GM18909 (cell line): Measurements from ENCODE around the gene GAS2.

Source experiments
- ATAC-seq: cut with Tn5 transposase; IDR thresholded peaks from one replicate; pipeline ENCODE4 v1.9.1; 2021; ENCODE audit warnings: mild to moderate bottlenecking; ENCODE audit not compliant: unreplicated experiment, poor library complexity

The GAS2 gene

DNA sequence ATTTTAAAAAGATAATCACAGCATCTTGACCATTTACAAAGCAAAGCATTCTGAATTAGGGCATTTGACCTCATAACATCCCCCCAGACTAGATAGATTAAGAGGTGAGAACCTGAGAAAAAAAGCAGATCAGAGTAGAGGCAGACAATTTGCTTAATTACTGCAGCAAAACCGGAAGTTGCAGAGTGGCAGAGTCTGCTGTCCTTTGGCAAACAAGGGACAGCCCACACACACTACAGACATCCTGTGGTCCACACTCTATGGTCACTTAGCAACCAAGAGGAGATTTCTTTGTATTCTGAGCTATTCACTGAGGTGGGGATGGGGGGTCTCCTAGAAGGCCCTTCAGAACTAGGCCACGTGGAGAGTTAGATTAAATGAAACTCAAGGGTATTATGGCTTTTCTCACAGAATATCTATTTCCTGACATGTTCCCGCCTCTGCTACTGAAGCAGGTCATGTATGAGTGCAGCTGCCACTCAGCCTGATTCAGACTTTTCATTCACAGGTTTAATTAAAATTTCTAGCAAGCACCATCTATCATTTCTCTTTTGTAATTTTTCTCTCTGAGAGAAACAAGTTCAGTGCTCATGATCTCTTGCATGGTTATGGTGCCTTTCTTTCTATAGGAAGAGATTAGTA lies 114.7 kb downstream of the GAS2 start:
- peak; percentile 94 for ATAC-seq

DNA sequence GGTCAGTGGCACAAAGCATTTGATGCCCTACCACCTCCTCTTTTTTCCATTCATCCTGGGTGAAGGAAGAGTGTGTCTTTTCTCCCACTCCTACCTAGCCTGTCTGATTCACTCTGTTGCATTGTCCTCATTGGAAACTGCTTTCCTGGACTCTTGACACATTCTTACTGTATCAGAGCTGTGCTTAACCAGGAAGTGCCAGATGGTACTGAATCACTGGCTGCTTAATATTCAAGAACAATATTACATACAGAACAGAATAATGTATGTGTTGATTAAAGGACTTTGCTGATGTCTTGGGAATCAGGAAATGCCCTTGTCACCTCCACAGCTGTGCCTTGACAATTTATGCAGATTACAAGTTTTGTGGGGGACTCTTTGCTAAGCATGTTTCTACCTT lies 118.8 kb downstream of the GAS2 start:
- ATAC-seq = no peak

DNA sequence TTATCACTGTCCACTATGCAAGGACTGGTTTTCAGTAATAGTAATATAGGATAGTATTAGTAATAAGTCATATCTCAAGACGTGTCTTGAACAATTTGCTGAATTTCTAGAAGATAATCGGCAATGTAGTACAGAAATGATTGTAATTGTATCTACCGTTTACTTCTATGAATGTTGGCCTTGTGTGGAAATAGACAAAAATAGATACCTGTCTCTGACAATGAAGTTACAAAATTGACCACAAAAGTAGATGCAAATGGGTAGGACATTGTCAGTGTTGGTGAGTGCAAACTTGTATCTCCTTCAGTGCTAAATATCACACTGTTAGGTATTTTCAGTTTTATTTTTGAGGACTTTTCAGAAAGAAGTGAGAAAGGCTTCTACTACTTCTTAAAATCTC lies 120.1 kb downstream of the GAS2 start:
- ATAC-seq = peak; percentile 87

DNA sequence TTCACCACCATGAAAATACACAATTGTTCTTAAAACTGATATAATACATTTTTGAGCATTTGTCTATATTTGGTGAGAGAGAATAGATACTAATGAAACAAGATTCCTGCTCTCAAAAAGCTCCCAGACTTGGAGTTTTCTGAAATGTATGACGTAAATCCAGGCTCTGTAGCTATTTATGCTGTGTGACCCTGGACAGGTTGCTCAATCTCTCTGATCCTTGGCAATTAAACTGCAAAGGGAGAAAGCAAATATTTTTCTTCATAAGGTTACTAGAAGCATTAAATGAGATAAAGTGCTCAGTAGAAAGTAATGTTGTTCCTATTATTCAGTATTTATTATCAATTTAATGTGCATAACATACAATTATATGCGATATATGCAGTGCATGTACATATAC lies 120.6 kb downstream of the GAS2 start:
- no peak for ATAC-seq

DNA sequence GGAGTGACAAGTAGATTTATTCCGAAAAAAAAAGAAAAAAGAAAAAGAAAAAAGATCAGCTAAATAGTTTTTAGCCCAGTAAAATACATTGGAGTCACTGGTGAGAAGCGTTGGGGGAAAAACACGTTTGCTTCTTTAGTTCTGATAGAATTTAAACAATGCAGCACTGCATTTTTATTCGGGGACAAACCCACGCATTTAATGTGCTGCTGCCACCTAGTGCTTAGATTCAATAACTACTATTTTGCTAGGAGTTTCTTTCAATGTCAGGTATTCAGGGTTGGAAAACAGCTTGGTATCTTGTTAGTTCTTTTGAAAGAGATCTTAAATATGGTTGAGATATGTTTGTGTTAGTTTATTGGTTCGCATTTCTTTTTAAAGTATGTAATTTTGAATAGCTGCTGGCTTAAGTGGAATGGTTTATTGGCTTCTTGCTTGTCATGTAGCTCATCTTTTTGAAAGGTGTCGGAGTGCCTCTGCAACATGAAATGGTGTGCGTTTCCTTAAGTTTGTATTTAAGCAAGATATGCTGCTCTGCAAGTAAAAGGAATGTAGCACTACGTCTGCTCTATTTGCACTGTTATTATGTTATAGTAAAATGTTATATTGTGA lies 121.2 kb downstream of the GAS2 start:
- no peak for ATAC-seq

DNA sequence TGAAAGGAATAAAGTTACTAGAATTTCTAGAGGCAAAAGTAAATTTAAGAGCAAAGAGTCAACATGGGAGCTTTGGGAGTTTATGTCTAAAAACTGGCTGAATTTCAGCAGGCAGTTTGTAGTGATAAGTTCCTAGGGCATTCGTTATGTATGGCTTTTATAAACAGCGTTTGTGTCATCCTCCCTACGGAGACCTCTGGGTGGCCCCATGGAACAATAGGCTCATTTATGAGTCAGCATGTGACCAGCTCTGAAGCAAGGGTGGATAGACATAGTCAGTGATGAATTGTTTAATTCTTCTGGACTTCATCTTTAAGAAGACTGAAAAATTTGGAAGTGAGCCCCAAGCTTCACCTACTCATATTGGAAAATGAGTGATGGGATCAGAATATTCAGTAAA lies 126.1 kb downstream of the GAS2 start:
- ATAC-seq = no peak

DNA sequence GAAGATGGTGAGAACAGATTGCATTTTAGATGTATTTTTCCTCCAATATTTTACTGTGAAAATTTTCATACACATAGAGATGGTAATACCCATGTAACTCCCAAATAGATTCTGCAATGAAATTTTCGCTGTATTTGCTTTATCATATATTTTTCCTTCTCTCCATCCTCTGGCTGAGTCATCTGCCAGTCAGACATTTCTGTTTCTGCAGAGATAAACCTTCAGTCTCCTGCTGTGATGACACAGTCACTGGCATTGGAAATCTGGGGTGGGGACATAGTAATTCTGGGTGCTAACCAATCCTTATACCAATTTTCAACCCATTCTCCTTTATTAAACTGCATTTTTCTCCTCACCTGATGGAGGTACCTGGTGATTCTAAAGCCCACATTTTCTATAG lies 129.5 kb downstream of the GAS2 start:
- no peak for ATAC-seq

DNA sequence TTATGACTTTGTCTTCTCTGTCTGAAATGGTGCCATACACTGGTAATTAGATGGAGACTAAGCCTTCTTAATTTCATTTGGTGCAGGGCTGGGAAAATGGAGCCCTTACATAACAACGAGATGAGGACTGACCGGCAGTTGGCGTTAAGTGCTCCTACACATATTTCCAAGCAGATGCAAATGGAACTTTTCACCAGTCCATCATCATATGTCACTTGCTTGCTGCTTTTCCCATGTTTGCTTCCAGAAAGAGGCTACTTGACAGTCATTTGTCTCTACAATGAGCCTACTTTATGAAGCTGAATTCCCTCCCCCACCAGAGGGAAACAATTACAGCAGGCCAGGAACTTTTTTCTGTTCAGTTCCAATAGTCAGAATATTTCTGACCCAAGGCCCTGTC lies 130.6 kb downstream of the GAS2 start:
- no peak for ATAC-seq

DNA sequence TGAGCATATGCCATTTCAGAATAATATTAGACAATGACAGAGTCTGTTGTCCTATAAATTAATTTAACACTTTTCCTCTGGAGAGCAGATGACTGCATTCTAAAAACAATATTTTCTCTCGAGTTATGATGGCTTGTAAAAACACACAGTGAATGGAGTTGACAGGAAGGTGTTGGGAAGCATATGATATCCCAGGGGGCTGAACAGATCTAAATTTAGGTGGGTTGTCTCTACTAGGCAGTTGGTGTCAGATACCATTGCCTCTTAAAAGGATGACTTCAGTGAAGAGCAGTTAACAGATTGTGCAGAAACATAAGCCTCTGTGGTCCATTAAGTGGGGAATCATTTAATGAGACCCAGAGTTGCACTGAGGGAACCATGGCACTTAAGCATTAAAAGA lies 132.5 kb downstream of the GAS2 start:
- ATAC-seq = no peak

DNA sequence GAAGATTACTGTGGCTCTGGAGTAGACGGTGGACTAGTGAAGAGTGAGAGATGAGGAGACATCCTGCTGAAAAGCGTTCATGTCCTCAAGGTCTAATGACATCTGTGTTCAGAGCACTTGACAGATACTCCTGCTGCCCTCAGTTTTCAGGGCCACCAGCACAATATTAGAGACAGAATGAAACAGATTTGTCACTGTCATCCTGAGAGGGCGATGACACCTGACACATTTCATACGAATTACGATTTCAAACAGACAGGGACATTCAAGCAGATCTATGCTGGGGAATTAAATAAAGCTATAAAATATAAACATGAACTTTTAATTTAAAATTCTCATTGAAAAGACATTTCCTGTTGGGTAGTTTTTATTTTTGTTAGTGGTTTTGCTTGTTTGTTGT lies 134.1 kb downstream of the GAS2 start:
- no peak for ATAC-seq

DNA sequence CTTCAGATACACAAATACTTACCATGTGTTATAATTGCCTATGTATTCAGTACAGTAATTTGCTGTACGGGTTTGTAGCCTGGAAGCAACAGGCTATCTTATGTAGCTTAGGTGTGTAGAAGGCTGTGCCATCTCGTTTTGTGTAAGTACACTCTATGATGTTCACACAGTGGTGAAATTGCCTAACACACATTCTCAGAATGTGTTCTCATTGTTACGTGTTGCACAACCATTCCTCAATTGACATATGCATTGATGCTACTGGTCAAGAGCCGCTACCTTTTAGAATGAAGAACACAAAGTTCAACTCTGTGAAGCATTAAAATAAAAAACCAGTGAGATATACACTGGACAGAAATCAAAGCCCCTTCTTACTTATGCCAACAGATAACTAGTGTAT lies 136.4 kb downstream of the GAS2 start:
- no peak for ATAC-seq

DNA sequence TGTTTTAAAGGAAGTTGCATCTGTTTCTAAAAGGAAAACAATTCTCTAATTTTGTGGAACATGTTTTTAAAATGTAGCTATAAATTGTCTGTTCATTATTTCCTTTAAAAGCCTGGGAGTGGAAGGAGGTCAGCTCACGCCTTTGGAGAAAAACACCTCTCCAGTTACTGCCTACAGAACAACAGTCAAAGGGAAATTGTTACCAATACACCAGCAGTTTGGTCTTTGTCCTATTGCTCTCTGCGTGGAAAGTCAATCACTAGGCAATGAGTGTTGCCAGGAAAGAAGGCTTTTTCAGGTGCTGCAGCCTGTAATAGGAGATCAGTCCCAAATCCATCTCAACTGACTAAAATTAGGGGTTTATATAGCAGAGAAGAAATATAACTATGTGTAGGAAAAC lies 141.0 kb downstream of the GAS2 start:
- ATAC-seq = no peak

DNA sequence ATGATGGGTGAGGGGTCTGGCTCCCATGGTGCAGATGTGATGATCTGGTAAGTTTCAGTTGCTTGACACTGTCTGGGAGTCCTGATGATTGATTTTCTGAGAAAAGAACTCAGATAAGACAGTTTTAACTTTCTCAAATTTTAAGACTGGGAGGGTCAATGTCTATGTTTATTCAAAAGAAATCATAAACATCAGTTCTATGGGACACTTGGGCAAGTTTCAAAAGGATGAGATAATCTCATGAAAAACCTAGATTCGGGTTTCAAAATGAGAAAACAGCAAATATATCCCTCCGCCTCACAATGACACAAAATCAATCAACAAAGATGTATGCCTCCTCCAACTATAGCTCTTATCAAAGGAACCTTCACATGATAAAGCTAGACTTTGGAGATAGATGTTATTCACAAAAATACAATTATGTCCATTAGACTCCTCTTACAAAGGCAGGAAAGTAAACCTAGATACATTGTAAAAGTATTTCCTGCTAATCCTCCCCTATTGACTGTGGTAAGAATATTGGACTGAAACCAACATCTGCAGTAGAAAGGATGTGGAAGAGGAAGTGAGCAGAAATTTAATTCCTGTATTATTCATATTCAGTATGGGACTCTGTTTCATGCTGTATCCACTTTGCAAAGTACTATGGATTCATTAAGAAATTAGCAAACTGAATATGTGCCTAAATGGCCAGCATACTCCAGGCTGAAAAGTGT lies 141.6 kb downstream of the GAS2 start:
- ATAC-seq = peak; percentile 96

DNA sequence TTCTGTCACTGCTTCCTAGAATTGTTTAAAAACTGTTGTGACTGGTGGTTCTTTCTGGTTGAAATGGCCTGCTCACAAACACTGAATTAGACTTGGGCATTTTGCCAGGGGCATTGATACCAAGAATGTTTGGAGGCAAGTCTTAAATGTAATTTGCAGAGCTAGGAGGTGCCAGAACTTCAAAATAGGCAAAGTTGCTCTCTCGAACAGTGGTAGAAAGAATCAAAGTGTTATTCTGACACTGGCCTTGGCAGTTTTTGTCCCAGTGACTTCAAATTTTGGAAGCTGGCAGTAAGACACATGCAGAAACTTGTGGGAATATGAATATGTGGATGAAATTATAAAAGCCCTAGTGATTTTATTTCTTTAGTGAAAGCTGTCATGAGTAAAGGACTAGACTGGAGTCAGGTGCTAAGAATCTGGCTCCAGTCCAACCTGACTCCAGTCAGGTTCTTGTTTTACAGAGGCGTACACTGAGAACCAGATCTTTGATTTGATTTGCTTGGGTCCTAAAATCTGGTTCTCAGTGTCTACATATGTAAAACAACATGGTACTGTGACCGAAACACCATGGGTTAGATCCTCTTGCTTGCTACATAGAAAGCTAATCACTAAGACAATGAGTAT lies 142.3 kb downstream of the GAS2 start:
- ATAC-seq = peak; percentile 35

DNA sequence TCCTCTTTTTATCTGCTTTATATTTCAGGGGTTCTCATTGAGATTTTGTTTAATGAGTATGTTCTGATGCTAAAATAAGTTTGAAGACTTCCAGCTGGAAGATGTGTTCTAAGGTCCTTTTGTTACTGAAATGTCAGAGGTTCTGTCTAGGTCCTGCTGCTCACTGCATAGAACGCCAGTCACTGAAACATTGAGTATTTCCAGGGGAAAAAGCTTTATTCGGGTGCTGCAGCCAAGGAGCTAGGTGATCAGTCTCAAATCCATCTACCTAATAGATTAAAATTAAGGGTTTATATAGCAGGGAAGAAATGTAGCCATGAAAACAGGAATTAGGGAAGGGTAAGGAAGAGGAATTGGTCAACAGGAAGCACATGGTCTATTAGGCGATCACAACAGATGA lies 143.5 kb downstream of the GAS2 start:
- no peak for ATAC-seq

DNA sequence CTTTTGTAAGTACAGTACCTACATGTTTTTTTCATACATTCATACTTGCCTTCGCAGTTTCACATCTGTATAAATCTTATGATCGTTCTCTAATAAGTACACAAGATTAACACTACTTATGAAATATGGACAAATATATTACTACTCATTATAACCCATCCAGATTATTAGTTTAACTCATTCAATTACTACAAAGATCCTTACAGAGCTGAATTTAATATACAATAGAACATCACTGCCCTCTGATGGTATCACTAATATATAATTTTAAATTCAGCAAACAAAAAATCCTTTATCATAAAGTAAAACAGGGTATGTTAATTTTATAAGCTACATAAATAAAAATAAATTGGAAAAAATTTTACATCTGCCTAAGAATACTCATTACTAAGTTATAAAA lies 155.8 kb downstream of the GAS2 start:
- ATAC-seq = no peak

DNA sequence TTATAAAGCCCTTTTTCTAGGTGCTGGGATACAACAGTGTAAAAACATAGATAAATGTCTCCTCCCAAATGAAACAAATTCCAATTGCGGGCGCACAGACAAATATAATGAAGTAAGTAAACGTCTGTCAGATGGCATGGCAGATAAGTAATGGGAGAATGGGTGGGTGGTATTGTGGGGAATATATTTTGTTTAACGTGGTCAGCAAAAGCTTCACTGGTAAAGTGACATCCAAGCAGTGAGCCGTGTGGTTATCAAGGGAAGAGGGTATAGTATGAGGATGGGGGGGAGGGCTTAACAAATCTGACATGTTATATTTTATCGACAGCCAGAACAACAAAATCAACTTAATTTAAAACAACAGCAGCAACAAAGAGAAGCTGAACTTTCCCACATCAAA lies 162.0 kb downstream of the GAS2 start:
- ATAC-seq = no peak

DNA sequence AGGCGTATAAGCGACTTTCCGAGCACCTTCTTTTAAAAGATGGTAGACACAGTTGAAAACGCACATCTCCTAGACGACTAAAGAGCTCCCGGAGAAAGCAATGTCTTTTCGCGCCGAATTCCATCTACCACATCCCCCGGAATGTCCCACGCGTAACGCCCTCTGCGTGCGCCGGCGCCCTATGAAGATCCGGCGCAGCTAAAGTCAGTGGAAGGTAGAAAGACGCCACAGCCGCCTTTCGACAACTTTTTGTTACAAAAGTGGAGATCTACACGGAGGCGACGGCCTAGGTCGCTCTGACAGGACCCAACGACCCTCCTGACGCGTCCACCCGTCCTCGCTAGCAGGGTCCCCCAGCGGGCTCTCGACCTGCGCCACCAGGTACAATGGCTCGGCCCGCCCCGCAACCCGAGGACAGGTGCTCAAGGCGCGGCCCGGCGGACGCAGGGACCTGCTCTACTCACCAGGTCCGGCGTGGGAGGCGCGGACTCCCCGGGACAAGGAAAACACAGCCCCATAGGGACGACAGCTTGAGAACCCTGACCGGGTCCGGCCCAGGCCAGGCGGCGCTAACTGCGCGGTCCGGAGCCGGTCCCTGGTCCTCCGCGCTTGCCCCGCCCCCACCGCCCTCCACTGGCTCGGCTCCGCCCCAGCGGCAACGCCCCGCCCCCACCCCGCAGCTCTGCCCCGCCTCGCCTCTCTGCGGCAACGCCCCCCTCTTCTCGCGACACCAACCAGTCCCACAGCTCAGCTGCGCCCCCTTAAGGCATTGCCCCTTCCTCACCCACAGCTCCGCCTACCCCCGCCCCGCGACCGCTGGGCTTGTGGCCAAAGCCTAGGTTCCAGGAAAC lies 163.0 kb downstream of the GAS2 start, which contains the start of gene SVIP:
Gene SVIP (minus strand): TSS at position 571 of the 851 bp plus-strand sequence. CDS start 53 bp downstream, at position 518.
- ATAC-seq = peak; percentile 94

DNA sequence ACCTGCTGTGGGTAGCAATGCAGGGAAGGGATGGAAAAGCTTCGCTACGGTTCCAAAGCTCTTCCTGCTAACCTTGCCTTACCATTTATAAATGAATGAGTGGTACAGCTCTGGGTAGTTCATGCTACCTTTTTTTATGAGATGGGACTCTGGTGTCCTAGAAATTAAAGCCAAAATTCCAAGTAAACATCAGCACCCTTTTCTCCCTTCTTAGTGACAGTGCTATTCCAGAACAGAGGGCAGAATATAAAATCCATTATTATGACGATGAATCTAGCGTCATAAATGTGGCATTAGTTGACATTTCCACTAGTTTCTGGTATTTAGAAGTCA lies 163.6 kb downstream of the GAS2 start:
- no peak for ATAC-seq

DNA sequence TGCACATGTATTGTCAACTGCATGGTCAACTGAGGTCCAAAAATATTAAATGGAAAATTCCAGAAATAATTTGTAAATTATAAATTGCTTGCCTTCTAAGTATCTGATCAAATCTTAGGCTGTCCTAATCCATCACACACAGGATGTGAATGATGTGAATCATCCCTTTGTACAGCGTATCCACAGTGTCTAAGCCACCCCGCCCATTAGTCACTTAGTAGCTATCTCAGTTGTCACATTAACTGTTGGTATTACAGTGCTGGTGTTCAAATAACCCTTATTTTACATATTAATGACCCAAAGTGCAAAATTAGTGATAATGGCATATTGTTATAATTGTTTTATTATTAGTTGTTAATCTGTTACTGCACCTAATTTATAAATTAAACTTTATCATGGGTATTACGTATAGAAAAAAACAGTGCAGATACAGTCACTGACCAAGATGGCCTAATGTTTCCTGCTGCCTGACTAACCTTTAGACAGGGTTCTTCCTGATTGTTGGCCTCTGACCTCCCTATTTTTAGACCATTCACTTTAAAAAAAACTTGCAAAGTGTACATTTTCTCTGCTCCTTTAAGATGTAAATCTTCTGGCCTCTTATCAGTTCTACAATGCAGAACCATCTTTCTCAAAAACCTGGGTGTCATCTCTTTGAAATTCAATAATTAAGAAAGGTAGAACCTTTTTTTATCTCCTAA lies 166.1 kb downstream of the GAS2 start:
- ATAC-seq = no peak
